HEK293 (cell line): ENCODE measurements around the gene KRABD2.
A peak's percentile ranks its signal among the peaks of the same experiment; 100 is the strongest.
"Not testable (repeated sequence)": the region's sequence is repeated elsewhere in the genome, so short reads cannot be mapped to it uniquely, and the experiment has no call there.

ENCODE experiments used
- CTCF ChIA-PET: fragments of 350-600 bp; formaldehyde crosslinking; extraction: SDS; loops from one replicate; lab custom pipeline; 2021; ENCODE audit warnings: antibody characterized with exemption; lab: Yijun Ruan, JAX
- POLR2A ChIA-PET: fragments of 300-600 bp; formaldehyde crosslinking; extraction: SDS; loops from one replicate; lab custom pipeline; 2020; ENCODE audit warnings: antibody characterized with exemption, inconsistent platforms; lab: Yijun Ruan, JAX
- H3K27ac ChIP-seq: fragments of 200-500 bp; sonication (Bioruptor generic); 2 replicates; pipeline ENCODE4 v1.5.1; 2014; ENCODE audit warnings: low read depth, low read length, control low read depth, inconsistent platforms; ENCODE audit errors: extremely low read depth
- H3K36me3 ChIP-seq, 2 experiments: fragments of 200-500 bp in 1 of 2; sonication (Bioruptor generic) in 1 of 2; 1 replicate in 1 of 2; 2 replicates in 1 of 2; pipeline ENCODE4 v1.5.1; 2014 to 2017; ENCODE audit warnings: inconsistent platforms in 2 of 2, low read length in 2 of 2; ENCODE audit not compliant: control insufficient read depth in 2 of 2, insufficient read depth in 1 of 2
- H3K4me1 ChIP-seq: fragments of 200-500 bp; sonication (Bioruptor generic); 2 replicates; pipeline ENCODE4 v1.5.1; 2014; ENCODE audit warnings: mild to moderate bottlenecking, low read length, inconsistent platforms; ENCODE audit not compliant: control insufficient read depth, insufficient read depth
- H3K4me3 ChIP-seq: 2 replicates; pipeline ENCODE4 v1.5.1; 2011; ENCODE audit warnings: low read depth, mild to moderate bottlenecking, control low read depth, low read length, moderate library complexity
- H3K9me3 ChIP-seq: fragments of 200-500 bp; sonication (Bioruptor generic); 2 replicates; pipeline ENCODE4 v1.5.1; 2014; ENCODE audit warnings: low read depth, low read length, inconsistent platforms; ENCODE audit not compliant: control insufficient read depth, insufficient read depth
- GLIS1 ChIP-seq: fragments of 450-650 bp; formaldehyde crosslinking; IDR thresholded peaks from 2 replicates; pipeline ENCODE4 v1.5.1; 2016; ENCODE audit warnings: missing biosample characterization, missing genetic modification characterization
- GLIS2 ChIP-seq: fragments of 450-650 bp; formaldehyde crosslinking; IDR thresholded peaks from 2 replicates; pipeline ENCODE4 v1.5.1; 2016; ENCODE audit warnings: missing biosample characterization, missing genetic modification characterization
- IKZF3 ChIP-seq: fragments of 450-650 bp; IDR thresholded peaks from 2 replicates; pipeline ENCODE4 v1.5.0; 2018; ENCODE audit warnings: missing biosample characterization, mild to moderate bottlenecking, missing genetic modification characterization, moderate library complexity
- KLF8 ChIP-seq: fragments of 450-650 bp; formaldehyde crosslinking; IDR thresholded peaks from 2 replicates; pipeline ENCODE4 v1.5.1; 2016; ENCODE audit warnings: missing biosample characterization, missing genetic modification characterization
- OSR2 ChIP-seq: fragments of 450-650 bp; formaldehyde crosslinking; IDR thresholded peaks from 2 replicates; pipeline ENCODE4 v1.5.1; 2016; ENCODE audit warnings: missing biosample characterization, missing genetic modification characterization
- PATZ1 ChIP-seq: fragments of 450-650 bp; formaldehyde crosslinking; IDR thresholded peaks from 2 replicates; pipeline ENCODE4 v1.5.1; 2016; ENCODE audit warnings: missing biosample characterization, missing genetic modification characterization
- SCRT2 ChIP-seq: fragments of 450-650 bp; formaldehyde crosslinking; IDR thresholded peaks from 2 replicates; pipeline ENCODE4 v1.5.1; 2016; ENCODE audit warnings: missing biosample characterization, missing genetic modification characterization
- ZBTB1 ChIP-seq: fragments of 450-650 bp; formaldehyde crosslinking; IDR thresholded peaks from 2 replicates; pipeline ENCODE4 v1.5.1; 2016; ENCODE audit warnings: missing biosample characterization, missing genetic modification characterization
- ZBTB17 ChIP-seq: fragments of 450-650 bp; formaldehyde crosslinking; IDR thresholded peaks from 2 replicates; pipeline ENCODE4 v1.5.1; 2016; ENCODE audit warnings: missing biosample characterization, missing genetic modification characterization
- ZBTB44 ChIP-seq: fragments of 450-650 bp; IDR thresholded peaks from 2 replicates; pipeline ENCODE4 v1.5.1; 2018; ENCODE audit warnings: missing biosample characterization, mild to moderate bottlenecking, missing genetic modification characterization
- ZIC2 ChIP-seq: fragments of 450-650 bp; formaldehyde crosslinking; IDR thresholded peaks from 2 replicates; pipeline ENCODE4 v1.5.1; 2016; ENCODE audit warnings: missing biosample characterization, missing genetic modification characterization
- ZNF600 ChIP-seq: fragments of 450-650 bp; formaldehyde crosslinking; IDR thresholded peaks from 2 replicates; pipeline ENCODE4 v1.5.1; 2016; ENCODE audit warnings: missing biosample characterization, missing genetic modification characterization
- ZNF660 ChIP-seq: fragments of 450-650 bp; IDR thresholded peaks from 2 replicates; pipeline ENCODE4 v1.5.1; 2018; ENCODE audit warnings: missing biosample characterization, mild to moderate bottlenecking, missing genetic modification characterization
- ZNF664 ChIP-seq: fragments of 450-650 bp; formaldehyde crosslinking; IDR thresholded peaks from 2 replicates; pipeline ENCODE4 v1.5.1; 2016; ENCODE audit warnings: missing biosample characterization, missing genetic modification characterization
- TF ChIP-seq, protein P1 (sequence below): fragments of 450-650 bp; formaldehyde crosslinking; IDR thresholded peaks from 2 replicates; pipeline ENCODE4 v1.5.1; 2016; ENCODE audit warnings: missing biosample characterization, missing genetic modification characterization
- TF ChIP-seq, protein P2 (sequence below): fragments of 450-650 bp; formaldehyde crosslinking; IDR thresholded peaks from 2 replicates; pipeline ENCODE4 v1.5.1; 2016; ENCODE audit warnings: missing biosample characterization, missing genetic modification characterization

KRABD2 gene

DNA sequence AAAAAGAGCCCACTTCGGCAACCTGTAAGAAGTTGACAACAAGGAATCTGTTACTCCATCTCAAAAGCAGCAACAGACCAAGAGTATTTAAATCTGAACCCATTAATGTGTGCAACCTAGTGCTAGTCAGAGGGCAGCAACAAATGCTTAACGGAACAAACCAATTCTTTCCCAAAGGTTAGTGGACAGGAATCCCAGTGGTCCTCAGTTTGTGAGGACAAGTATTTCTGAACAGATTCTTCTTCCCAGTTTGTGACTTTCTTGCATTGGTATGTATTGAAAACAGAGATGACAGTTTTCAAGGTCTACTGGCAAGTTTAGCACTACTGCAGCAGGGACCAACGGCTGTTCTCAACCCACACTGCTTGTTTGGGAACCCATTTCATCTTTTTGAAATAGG lies 3.5 kb upstream of the KRABD2 start:
- POLR2A ChIA-PET, result no interaction called here
- Histone ChIP-seq H3K4me1 (peaks cover 21% of the 10 kb centered on the region), H3K4me3 (no peak overlapping the region; the same call in 1 of the 2 replicates), H3K27ac (peak overlapping the region; percentile 10; the same call in 1 of the 2 replicates), H3K36me3 (peaks cover 51 to 64% of the 10 kb centered on the region in 2 experiments), H3K9me3 (no peaks in the 10 kb centered on the region)
- CTCF ChIA-PET, result interaction anchor here (1.3 kb wide), 1 partner anchor 366 kb away, joined by 4 read pairs; no protein-coding TSS in a partner anchor
- TF ChIP-seq, protein P1, sequence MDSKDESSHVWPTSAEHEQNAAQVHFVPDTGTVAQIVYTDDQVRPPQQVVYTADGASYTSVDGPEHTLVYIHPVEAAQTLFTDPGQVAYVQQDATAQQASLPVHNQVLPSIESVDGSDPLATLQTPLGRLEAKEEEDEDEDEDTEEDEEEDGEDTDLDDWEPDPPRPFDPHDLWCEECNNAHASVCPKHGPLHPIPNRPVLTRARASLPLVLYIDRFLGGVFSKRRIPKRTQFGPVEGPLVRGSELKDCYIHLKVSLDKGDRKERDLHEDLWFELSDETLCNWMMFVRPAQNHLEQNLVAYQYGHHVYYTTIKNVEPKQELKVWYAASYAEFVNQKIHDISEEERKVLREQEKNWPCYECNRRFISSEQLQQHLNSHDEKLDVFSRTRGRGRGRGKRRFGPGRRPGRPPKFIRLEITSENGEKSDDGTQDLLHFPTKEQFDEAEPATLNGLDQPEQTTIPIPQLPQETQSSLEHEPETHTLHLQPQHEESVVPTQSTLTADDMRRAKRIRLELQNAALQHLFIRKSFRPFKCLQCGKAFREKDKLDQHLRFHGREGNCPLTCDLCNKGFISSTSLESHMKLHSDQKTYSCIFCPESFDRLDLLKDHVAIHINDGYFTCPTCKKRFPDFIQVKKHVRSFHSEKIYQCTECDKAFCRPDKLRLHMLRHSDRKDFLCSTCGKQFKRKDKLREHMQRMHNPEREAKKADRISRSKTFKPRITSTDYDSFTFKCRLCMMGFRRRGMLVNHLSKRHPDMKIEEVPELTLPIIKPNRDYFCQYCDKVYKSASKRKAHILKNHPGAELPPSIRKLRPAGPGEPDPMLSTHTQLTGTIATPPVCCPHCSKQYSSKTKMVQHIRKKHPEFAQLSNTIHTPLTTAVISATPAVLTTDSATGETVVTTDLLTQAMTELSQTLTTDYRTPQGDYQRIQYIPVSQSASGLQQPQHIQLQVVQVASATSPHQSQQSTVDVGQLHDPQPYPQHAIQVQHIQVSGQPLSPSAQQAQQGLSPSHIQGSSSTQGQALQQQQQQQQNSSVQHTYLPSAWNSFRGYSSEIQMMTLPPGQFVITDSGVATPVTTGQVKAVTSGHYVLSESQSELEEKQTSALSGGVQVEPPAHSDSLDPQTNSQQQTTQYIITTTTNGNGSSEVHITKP (tag by site-specific recombination), result peak; percentile 70
- TF ChIP-seq, protein P2, sequence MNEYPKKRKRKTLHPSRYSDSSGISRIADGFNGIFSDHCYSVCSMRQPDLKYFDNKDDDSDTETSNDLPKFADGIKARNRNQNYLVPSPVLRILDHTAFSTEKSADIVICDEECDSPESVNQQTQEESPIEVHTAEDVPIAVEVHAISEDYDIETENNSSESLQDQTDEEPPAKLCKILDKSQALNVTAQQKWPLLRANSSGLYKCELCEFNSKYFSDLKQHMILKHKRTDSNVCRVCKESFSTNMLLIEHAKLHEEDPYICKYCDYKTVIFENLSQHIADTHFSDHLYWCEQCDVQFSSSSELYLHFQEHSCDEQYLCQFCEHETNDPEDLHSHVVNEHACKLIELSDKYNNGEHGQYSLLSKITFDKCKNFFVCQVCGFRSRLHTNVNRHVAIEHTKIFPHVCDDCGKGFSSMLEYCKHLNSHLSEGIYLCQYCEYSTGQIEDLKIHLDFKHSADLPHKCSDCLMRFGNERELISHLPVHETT (tag by site-specific recombination), result no peak
- TF ChIP-seq ZBTB1 (no peak), SCRT2 (tag by site-specific recombination) (0 out of 2 replicates have a peak, but pooled peaks have one; percentile 17)

DNA sequence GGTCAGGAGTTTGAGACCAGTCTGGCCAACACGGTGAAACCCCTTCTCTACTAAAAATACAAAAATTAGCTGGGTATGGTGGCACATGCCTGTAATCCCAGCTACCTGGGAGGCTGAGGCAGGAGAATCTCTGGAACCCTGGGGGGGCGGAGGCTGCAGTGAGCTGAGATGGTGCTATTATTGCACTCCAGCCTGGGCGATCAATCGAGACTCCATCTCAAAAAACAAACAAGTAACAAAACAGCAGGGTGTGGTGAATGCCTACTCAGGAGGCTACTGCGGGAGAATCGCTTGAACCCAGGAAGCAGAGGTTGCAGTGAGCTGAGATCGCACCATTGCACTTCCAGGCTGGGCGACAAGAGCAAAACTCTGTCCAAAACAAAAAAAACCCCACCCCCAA lies 1.6 kb upstream of the KRABD2 start:
- POLR2A ChIA-PET, H3K9me3 ChIP-seq, H3K4me3 ChIP-seq: not testable (repeated sequence)
- peaks cover 51 to 64% of the 10 kb centered on the region in 2 experiments for H3K36me3 ChIP-seq
- TF ChIP-seq ZNF660 (tag by site-specific recombination) (peak; percentile 41; the same call in 1 of the 2 replicates), OSR2 (tag by site-specific recombination) (peak; percentile 92), KLF8 (tag by site-specific recombination) (0 out of 2 replicates have a peak, but pooled peaks have one; percentile 18), GLIS2 (tag by site-specific recombination) (0 out of 2 replicates have a peak, but pooled peaks have one; percentile 23), PATZ1 (peak; percentile 68), IKZF3 (tag by site-specific recombination) (0 out of 2 replicates have a peak, but pooled peaks have one; percentile 27), ZIC2 (peak; percentile 94), ZBTB17 (peak; percentile 88), ZNF664 (tag by site-specific recombination) (peak; percentile 82), ZNF600 (peak; percentile 75; the same call in 1 of the 2 replicates), ZBTB44 (peak; percentile 42; the same call in 1 of the 2 replicates), GLIS1 (peak; percentile 95)
- 0 out of 2 replicates have a peak overlapping the region, but pooled peaks have one; percentile 29 for H3K27ac ChIP-seq
- peaks cover 21% of the 10 kb centered on the region for H3K4me1 ChIP-seq
- CTCF ChIA-PET, result interaction anchor here (0.6 to 2.2 kb wide), 4 partner anchors 8 to 408 kb away, joined by 3 to 7 read pairs (median 6); no protein-coding TSS in a partner anchor
